Endodermal cell (in vitro differentiated cells): ENCODE results near the gene YWHAE. TPM values are rescaled to one million over a fixed set of nuclear protein-coding genes. Genes with fewer than 3 reads are reported as not detected.
"Not testable (repeated sequence)": the region's sequence is repeated elsewhere in the genome, so short reads cannot be mapped to it uniquely, and the experiment has no call there.

Experiments
- DNase-seq: peaks from one replicate; pipeline ENCODE4 v3.0.0-alpha.2; 2017
- H3K27ac ChIP-seq: 2 replicates; pipeline ENCODE4 v1.5.1; 2013; ENCODE audit warnings: mild to moderate bottlenecking, low read depth, low read length, moderate library complexity
- H3K27me3 ChIP-seq: 2 replicates; pipeline ENCODE4 v1.6.1; 2013; ENCODE audit warnings: mild to moderate bottlenecking, low read length, moderate library complexity; ENCODE audit not compliant: insufficient read depth, control insufficient read depth, poor library complexity, severe bottlenecking
- H3K36me3 ChIP-seq: 2 replicates; pipeline ENCODE4 v1.7.0; 2013; ENCODE audit warnings: mild to moderate bottlenecking, low read length, moderate library complexity; ENCODE audit not compliant: control insufficient read depth, insufficient read depth
- H3K4me1 ChIP-seq: one replicate; pipeline ENCODE4 v1.7.0; 2013; ENCODE audit warnings: low read length; ENCODE audit not compliant: control insufficient read depth, insufficient read depth
- H3K4me3 ChIP-seq: 2 replicates; pipeline ENCODE4 v1.5.1; 2013; ENCODE audit warnings: mild to moderate bottlenecking, low read length, moderate library complexity
- H3K9ac ChIP-seq: 2 replicates; pipeline ENCODE4 v1.6.1; 2013; ENCODE audit warnings: mild to moderate bottlenecking, low read length, moderate library complexity; ENCODE audit not compliant: poor library complexity, severe bottlenecking; ENCODE audit errors: extremely low read depth
- H3K9me3 ChIP-seq: 2 replicates; pipeline ENCODE4 v1.6.1; 2013; ENCODE audit warnings: mild to moderate bottlenecking, low read length, moderate library complexity; ENCODE audit not compliant: control insufficient read depth
- H3K27ac Mint-ChIP-seq: 2 replicates; pipeline ENCODE4 v1.8.0; 2020; ENCODE audit warnings: mixed read lengths
- H3K27me3 Mint-ChIP-seq: 2 replicates; pipeline ENCODE4 v1.8.0; 2021; ENCODE audit warnings: mild to moderate bottlenecking, mixed read lengths; ENCODE audit not compliant: insufficient read depth
- H3K36me3 Mint-ChIP-seq: 2 replicates; pipeline ENCODE4 v1.8.0; 2020; ENCODE audit warnings: low read depth, mixed read lengths
- H3K4me1 Mint-ChIP-seq: 2 replicates; pipeline ENCODE4 v1.8.0; 2020; ENCODE audit warnings: mixed read lengths
- H3K4me3 Mint-ChIP-seq: 2 replicates; pipeline ENCODE4 v1.8.0; 2020; ENCODE audit warnings: mild to moderate bottlenecking, moderate library complexity, mixed read lengths
- H3K9me3 Mint-ChIP-seq: 2 replicates; pipeline ENCODE4 v1.8.0; 2020; ENCODE audit warnings: mild to moderate bottlenecking, mixed read lengths
- WGBS, 2 experiments: methylation state at CpG; one replicate each; pipeline versions ENCODE4 v1.1.5 to v1.1.7; 2013; ENCODE audit warnings: missing lambda C conversion rate in 2 of 2, mixed read lengths in 1 of 2; ENCODE audit not compliant: insufficient coverage in 1 of 2, insufficient read length in 1 of 2; 5-methylcytosine and 5-hydroxymethylcytosine counted together
- total RNA-seq, 2 donors: library from RNA; stranded (reverse); fragmentation: NEBNext Ultra II Directional in 1 of 2; extraction: Animal tissue kit (Norgen Biotek cat#: 25700) in 1 of 2; gene quantifications; 2 replicates in 1 of 2; 3 replicates in 1 of 2; pipeline ENCODE4 v1.2.1, GENCODE V29; 2021
- TF ChIP-seq, protein P1 (sequence below): fragments of 200-600 bp; sonication (generic); conservative IDR thresholded peaks from 2 replicates; pipeline ENCODE4 v1.5.0; 2021; ENCODE audit warnings: antibody characterized with exemption, mild to moderate bottlenecking

YWHAE gene
- total RNA-seq, 2 donors from 2014 or later: 1,225 to 1,349 TPM

DNA sequence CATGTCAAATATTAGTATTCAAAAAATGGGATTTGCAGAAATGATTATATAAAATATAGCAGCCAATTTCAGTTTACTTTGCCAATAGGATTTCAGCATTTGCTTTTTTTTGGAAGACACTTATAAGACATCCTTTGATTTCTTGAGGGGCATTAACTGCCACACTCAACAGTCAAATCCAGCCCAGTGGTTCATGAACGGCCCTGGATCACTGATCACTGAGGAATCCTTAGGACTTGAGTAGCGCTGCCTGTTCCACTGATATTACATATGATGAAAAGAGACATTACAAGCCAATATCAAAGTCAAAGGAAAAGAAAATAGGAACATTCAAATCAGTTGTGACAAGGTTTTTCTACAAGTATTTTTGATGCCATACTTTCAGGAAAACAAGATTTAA lies 21.0 kb upstream of the YWHAE start:
- Mint-ChIP-seq H3K27ac (no peak overlapping the region), H3K27me3 (no peaks in the 10 kb centered on the region), H3K4me1 (no peaks in the 10 kb centered on the region), H3K9me3 (no peaks in the 10 kb centered on the region), H3K4me3 (no peak overlapping the region), H3K36me3 (peaks cover 50% of the 10 kb centered on the region)
- TF ChIP-seq, protein P1, sequence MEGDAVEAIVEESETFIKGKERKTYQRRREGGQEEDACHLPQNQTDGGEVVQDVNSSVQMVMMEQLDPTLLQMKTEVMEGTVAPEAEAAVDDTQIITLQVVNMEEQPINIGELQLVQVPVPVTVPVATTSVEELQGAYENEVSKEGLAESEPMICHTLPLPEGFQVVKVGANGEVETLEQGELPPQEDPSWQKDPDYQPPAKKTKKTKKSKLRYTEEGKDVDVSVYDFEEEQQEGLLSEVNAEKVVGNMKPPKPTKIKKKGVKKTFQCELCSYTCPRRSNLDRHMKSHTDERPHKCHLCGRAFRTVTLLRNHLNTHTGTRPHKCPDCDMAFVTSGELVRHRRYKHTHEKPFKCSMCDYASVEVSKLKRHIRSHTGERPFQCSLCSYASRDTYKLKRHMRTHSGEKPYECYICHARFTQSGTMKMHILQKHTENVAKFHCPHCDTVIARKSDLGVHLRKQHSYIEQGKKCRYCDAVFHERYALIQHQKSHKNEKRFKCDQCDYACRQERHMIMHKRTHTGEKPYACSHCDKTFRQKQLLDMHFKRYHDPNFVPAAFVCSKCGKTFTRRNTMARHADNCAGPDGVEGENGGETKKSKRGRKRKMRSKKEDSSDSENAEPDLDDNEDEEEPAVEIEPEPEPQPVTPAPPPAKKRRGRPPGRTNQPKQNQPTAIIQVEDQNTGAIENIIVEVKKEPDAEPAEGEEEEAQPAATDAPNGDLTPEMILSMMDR: no peak
- Histone ChIP-seq H3K4me1 (no peaks in the 10 kb centered on the region), H3K27me3 (no peaks in the 10 kb centered on the region), H3K36me3 (peaks cover 68% of the 10 kb centered on the region), H3K9me3 (no peaks in the 10 kb centered on the region), H3K27ac (no peak overlapping the region), H3K4me3 (no peak overlapping the region), H3K9ac (no peak overlapping the region)
- 83 to 93% methylated on average over 1 to 2 of the region's 2 CpGs for WGBS, 2 experiments
- DNase-seq: no peak

DNA sequence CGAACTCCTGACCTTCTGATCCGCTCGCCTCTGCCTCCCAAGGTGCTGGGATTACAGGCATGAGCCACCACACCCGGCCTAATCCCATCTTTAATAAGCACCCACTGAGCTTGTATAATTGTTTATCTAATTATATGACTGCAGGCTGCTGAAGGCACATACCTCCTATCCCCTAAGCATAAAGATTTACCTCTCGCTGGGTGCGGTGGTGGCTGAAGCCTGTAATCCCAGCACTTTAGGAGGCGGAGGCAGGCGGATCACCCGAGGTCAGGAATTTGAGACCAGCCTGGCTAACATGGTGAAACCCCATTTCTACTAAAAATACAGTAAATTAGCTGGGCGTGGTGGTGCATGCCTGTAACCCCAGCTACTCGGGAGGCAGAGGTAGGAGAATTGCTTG lies 20.1 kb upstream of the YWHAE start:
- Histone ChIP-seq H3K4me1 (no peaks in the 10 kb centered on the region), H3K36me3 (peaks cover 60% of the 10 kb centered on the region), H3K27ac (no peak overlapping the region), H3K27me3 (no peaks in the 10 kb centered on the region), H3K9me3 (no peaks in the 10 kb centered on the region), H3K4me3 (no peak overlapping the region), H3K9ac (no peak overlapping the region)
- TF ChIP-seq, protein P1: no peak
- 91 to 98% methylated on average over 8 to 11 of the region's 11 CpGs for WGBS, 2 experiments
- H3K4me1 Mint-ChIP-seq: no peaks in the 10 kb centered on the region
- H3K9me3 Mint-ChIP-seq: no peaks in the 10 kb centered on the region
- no peak overlapping the region for H3K27ac Mint-ChIP-seq
- H3K36me3 Mint-ChIP-seq: peaks cover 44% of the 10 kb centered on the region
- H3K4me3 Mint-ChIP-seq: no peak overlapping the region
- no peak for DNase-seq
- no peaks in the 10 kb centered on the region for H3K27me3 Mint-ChIP-seq

DNA sequence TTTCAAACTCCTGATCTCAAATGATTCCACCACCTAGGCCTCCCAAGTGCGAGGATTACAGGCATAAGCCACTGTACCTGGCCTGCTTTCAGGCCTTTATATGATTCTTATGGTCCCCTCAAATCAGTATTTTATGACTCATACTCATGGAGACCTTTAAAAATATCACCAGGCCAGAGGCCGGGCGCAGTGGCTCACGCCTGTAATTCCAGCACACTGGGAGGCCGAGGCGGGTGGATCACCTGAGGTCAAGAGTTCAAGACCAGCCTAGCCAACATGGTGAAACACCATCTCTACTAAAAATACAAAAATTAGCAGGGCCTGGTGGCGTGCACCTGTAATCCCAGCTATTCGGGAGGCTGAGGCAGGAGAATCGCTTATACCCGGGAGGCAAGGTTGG lies 18.5 kb upstream of the YWHAE start:
- H3K27me3 Mint-ChIP-seq, H3K27ac ChIP-seq, H3K9ac ChIP-seq, H3K4me1 Mint-ChIP-seq, H3K4me3 Mint-ChIP-seq, H3K27me3 ChIP-seq, H3K9me3 Mint-ChIP-seq, DNase-seq, H3K4me3 ChIP-seq, H3K4me1 ChIP-seq, H3K9me3 ChIP-seq, H3K27ac Mint-ChIP-seq: not testable (repeated sequence)
- H3K36me3 Mint-ChIP-seq: peaks cover 36% of the 10 kb centered on the region
- WGBS, 2 experiments: 90 to 93% methylated on average over 8 to 10 of the region's 10 CpGs
- peaks cover 47% of the 10 kb centered on the region for H3K36me3 ChIP-seq

DNA sequence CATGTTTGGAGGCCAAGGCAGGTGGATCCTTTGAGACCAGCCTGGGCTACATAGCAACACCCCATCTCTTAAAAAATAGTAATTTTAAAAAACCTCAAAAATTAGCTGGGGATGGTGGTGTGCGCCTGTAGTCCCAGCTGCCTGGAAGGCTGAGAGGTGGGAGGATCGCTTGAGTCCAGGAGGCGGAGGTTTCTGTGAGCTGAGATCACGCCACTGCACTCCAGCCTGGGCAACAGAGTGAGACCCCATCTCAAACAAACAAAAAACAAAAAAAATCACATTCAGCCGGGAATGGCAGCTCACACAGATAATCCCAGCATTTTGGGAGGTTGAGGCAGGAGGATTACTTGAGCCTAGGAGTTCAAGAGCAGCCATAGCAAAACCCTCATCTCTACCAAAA lies 16.4 kb upstream of the YWHAE start:
- no peaks in the 10 kb centered on the region for H3K27me3 ChIP-seq
- H3K4me1 Mint-ChIP-seq: peaks cover 5% of the 10 kb centered on the region
- H3K4me3 Mint-ChIP-seq: no peak overlapping the region
- H3K27ac ChIP-seq: no peak overlapping the region
- H3K9me3 ChIP-seq: peaks cover 3% of the 10 kb centered on the region
- WGBS, 2 experiments: 96 to 100% methylated on average over 2 to 5 of the region's 5 CpGs
- TF ChIP-seq, protein P1: no peak
- H3K27ac Mint-ChIP-seq: no peak overlapping the region
- H3K9me3 Mint-ChIP-seq: peaks cover 9% of the 10 kb centered on the region
- H3K27me3 Mint-ChIP-seq: no peaks in the 10 kb centered on the region
- H3K36me3 Mint-ChIP-seq: peaks cover 19% of the 10 kb centered on the region
- H3K9ac ChIP-seq: no peak overlapping the region
- H3K36me3 ChIP-seq: peaks cover 26% of the 10 kb centered on the region
- no peaks in the 10 kb centered on the region for H3K4me1 ChIP-seq
- H3K4me3 ChIP-seq: no peak overlapping the region
- no peak for DNase-seq
